Measurements from ENCODE around the gene ZNF484.
"Not testable (repeated sequence)": the region's sequence is repeated elsewhere in the genome, so short reads cannot be mapped to it uniquely, and the experiment has no call there.

- TF ChIP-seq, protein P1, sequence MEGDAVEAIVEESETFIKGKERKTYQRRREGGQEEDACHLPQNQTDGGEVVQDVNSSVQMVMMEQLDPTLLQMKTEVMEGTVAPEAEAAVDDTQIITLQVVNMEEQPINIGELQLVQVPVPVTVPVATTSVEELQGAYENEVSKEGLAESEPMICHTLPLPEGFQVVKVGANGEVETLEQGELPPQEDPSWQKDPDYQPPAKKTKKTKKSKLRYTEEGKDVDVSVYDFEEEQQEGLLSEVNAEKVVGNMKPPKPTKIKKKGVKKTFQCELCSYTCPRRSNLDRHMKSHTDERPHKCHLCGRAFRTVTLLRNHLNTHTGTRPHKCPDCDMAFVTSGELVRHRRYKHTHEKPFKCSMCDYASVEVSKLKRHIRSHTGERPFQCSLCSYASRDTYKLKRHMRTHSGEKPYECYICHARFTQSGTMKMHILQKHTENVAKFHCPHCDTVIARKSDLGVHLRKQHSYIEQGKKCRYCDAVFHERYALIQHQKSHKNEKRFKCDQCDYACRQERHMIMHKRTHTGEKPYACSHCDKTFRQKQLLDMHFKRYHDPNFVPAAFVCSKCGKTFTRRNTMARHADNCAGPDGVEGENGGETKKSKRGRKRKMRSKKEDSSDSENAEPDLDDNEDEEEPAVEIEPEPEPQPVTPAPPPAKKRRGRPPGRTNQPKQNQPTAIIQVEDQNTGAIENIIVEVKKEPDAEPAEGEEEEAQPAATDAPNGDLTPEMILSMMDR (IDR thresholded peaks at IDR 0.05; ENCODE audit: low read depth, low read length, poor library complexity, severe bottlenecking) = not testable (repeated sequence)
- TF ChIP-seq EZH2phosphoT487 (IDR thresholded peaks at IDR 0.05; ENCODE audit: borderline replicate concordance, low read length) = not testable (repeated sequence)
Measured at GRCh38 chr9:92796337-92796804, 81.5 kb downstream of the ZNF484 start.

Measured in DOHH2 (cell line).